Testis (tissue), 3 donors: Measurements from ENCODE around the gene KDM4C. TPM values are rescaled to one million over a fixed set of nuclear protein-coding genes. Genes with fewer than 3 reads are reported as not detected.

Experiments
- DNase-seq: peaks from one replicate; pipeline ENCODE4 v3.0.0-alpha.2; 2019
- H3K27ac ChIP-seq, 2 donors: fragments of 200-600 bp; sonication (generic); one replicate each; pipeline ENCODE4 v1.5.1; 2019
- H3K27me3 ChIP-seq: fragments of 200-600 bp; sonication (generic); one replicate; pipeline ENCODE4 v1.5.1; 2019
- H3K36me3 ChIP-seq: fragments of 200-600 bp; sonication (generic); one replicate; pipeline ENCODE4 v1.5.1; 2017; ENCODE audit warnings: low read depth; ENCODE audit errors: missing control alignments
- H3K4me1 ChIP-seq: fragments of 200-600 bp; sonication (generic); one replicate; pipeline ENCODE4 v1.5.1; 2019
- H3K4me3 ChIP-seq, 2 donors: fragments of 200-600 bp; sonication (generic); one replicate each; pipeline ENCODE4 v1.5.1; 2017 to 2019
- H3K9me3 ChIP-seq: fragments of 200-600 bp; sonication (generic); one replicate; pipeline ENCODE4 v1.5.1; 2017
- CTCF ChIP-seq, 3 experiments: fragments of 450-650 bp in 2 of 3; fragments of 200-600 bp in 1 of 3; sonication (generic) in 1 of 3; IDR thresholded peaks; one replicate each; pipeline ENCODE4 v1.5.1; 2016 to 2019; ENCODE audit warnings: antibody characterized with exemption in 3 of 3, mild to moderate bottlenecking in 2 of 3, moderate library complexity in 1 of 3
- POLR2A ChIP-seq: fragments of 450-650 bp; IDR thresholded peaks from one replicate; pipeline ENCODE4 v1.6.1; 2017; ENCODE audit warnings: antibody characterized with exemption, mild to moderate bottlenecking, moderate library complexity
- WGBS, 2 donors: methylation state at CpG; one replicate each; pipeline ENCODE4 v1.1.5; 2018; 5-methylcytosine and 5-hydroxymethylcytosine counted together
- intact Hi-C: fragments of 100-400 bp; cut with DNase I; formaldehyde crosslinking; loops from one replicate; pipeline ENCODE4 v1.15.1; 2023; ENCODE audit warnings: low total_unique reads
- polyA plus RNA-seq: library from polyadenylated mRNA; stranded (reverse); fragments of 350-450 nt; fragmentation: Illumina TruSeq; extraction: RNeasy Lipid Tissue Mini Kit (QIAGEN cat#74804); gene quantifications from one replicate; pipeline ENCODE4 v1.2.3, GENCODE V29; 2014; ENCODE audit warnings: low read depth, low replicate concordance; ENCODE audit not compliant: insufficient read depth
- total RNA-seq, 2 donors: library from RNA; depleted of rRNA; stranded (reverse); fragments of >200 nt; gene quantifications; one replicate each; pipeline ENCODE4 v1.2.3, GENCODE V29; 2016

Gene KDM4C
- total and polyA plus RNA-seq, 3 donors from 2014 or later = 16.7 to 58.8 (median 48.8) TPM

GRCh38 chr9:6893350-6894131 is 135.8 kb downstream of the KDM4C start:
- DNase-seq = no peak
- WGBS, 2 donors = 83 to 95% methylated on average over 6 of the region's 6 CpGs
- Histone ChIP-seq H3K4me3 (no peak overlapping the region), H3K9me3 (no peaks in the 10 kb centered on the region), H3K27me3 (no peaks in the 10 kb centered on the region), H3K27ac (no peak overlapping the region), H3K4me1 (no peaks in the 10 kb centered on the region), H3K36me3 (no peaks in the 10 kb centered on the region)
- intact Hi-C loops = no loop called here
- TF ChIP-seq CTCF (IDR thresholded peaks at IDR 0.05) (no peak), POLR2A (no peak)

GRCh38 chr9:6894135-6894534 is 136.4 kb downstream of the KDM4C start:
- 85 to 89% methylated on average over 3 of the region's 3 CpGs for WGBS, 2 donors

GRCh38 chr9:6895754-6896153 is 138.0 kb downstream of the KDM4C start:
- no peak for DNase-seq

More at GRCh38 chr9:6894135-6894534, 136.4 kb downstream of the KDM4C start:
- no peak for TF ChIP-seq CTCF (IDR thresholded peaks at IDR 0.05)
- TF ChIP-seq POLR2A = no peak
- H3K9me3 ChIP-seq = no peaks in the 10 kb centered on the region
- H3K4me1 ChIP-seq = no peaks in the 10 kb centered on the region
- intact Hi-C loops = no loop called here
- H3K27me3 ChIP-seq = no peaks in the 10 kb centered on the region
- no peak overlapping the region for H3K27ac ChIP-seq
- DNase-seq = no peak
- no peak overlapping the region for H3K4me3 ChIP-seq
- H3K36me3 ChIP-seq = no peaks in the 10 kb centered on the region

GRCh38 chr9:6896562-6896961 is 138.8 kb downstream of the KDM4C start:
- no peak for DNase-seq
- TF ChIP-seq CTCF (IDR thresholded peaks at IDR 0.05) (no peak), POLR2A (no peak)
- no peaks in the 10 kb centered on the region for H3K27me3 ChIP-seq
- 88 to 93% methylated on average over 2 of the region's 2 CpGs for WGBS, 2 donors
- no peaks in the 10 kb centered on the region for H3K4me1 ChIP-seq
- no peak overlapping the region for H3K27ac ChIP-seq
- H3K9me3 ChIP-seq = no peaks in the 10 kb centered on the region
- intact Hi-C loops = no loop called here
- H3K36me3 ChIP-seq = no peaks in the 10 kb centered on the region
- H3K4me3 ChIP-seq = no peak overlapping the region

More at GRCh38 chr9:6895754-6896153, 138.0 kb downstream of the KDM4C start:
- no peak overlapping the region for H3K27ac ChIP-seq
- no peaks in the 10 kb centered on the region for H3K36me3 ChIP-seq
- H3K9me3 ChIP-seq = no peaks in the 10 kb centered on the region
- H3K4me3 ChIP-seq = no peak overlapping the region
- TF ChIP-seq POLR2A (no peak), CTCF (IDR thresholded peaks at IDR 0.05) (no peak)
- no peaks in the 10 kb centered on the region for H3K4me1 ChIP-seq
- H3K27me3 ChIP-seq = no peaks in the 10 kb centered on the region
- WGBS, 2 donors = 89 to 94% methylated on average over 1 of the region's 1 CpG
- intact Hi-C loops = no loop called here
